Right lung (tissue), 5 donors: Measurements from ENCODE around the gene RPRD1A. TPM values are rescaled to one million over a fixed set of nuclear protein-coding genes. Genes with fewer than 3 reads are reported as not detected.
"Not testable (repeated sequence)": the region's sequence is repeated elsewhere in the genome, so short reads cannot be mapped to it uniquely, and the experiment has no call there.

Experiments
- DNase-seq, 2 donors: peaks; one replicate each; pipeline ENCODE4 v3.0.0-alpha.2; 2013
- polyA plus RNA-seq, 5 donors: library from polyadenylated mRNA; unstranded; fragments of 120-200 nt; gene quantifications; one replicate each; pipeline versions ENCODE4 v1.2.1 to v1.2.3, GENCODE V29; 2013; ENCODE audit warnings: inconsistent platforms in 1 of 5, low replicate concordance in 1 of 5; ENCODE audit not compliant: insufficient read length in 5 of 5, insufficient read depth in 1 of 5

The RPRD1A gene
- polyA plus RNA-seq, 5 donors = 46.3 to 70.2 (median 59.6) TPM

GRCh38 chr18:36034299-36034895 is 33.0 kb downstream of the RPRD1A start:
- no peak for DNase-seq

GRCh38 chr18:36031903-36032302 is 35.5 kb downstream of the RPRD1A start:
- DNase-seq = no peak

DNA sequence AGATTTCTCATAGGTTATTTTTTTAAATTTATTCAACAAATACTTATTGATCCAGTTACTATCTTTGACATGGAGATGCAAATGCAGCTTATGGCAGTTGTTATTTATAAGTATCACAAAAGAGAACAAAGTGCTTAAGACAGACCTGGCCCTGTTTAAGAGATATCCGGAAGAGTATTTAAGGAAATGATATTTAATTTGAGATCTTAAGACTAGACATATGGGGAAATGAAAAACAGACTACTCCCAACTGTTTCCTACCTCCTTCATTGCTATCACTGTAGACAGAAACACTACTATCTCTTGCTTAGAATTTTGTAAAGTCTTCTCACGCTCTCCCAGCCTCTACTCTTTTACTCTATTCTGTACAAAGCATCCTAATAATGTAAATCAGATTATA is 36.0 kb downstream of the RPRD1A start:
- DNase-seq = no peak

DNA sequence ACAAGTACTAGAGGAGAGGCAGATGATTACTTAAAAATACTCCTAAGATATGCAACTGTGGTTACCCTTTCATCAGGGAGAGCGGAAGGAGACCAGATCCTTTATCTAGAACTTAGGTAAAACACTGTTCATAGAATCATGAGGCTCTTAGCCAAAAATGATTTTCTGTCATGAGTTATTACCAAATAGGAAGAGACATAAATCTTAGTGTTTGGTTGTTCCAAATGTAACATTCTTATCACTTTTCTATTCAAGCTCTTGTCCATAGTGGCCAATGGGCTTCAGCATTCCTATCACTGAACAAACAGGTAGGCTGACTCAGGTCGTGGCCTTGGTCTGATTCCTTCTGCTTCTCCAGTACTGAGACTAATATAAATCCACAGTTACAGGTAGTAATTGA is 38.5 kb downstream of the RPRD1A start:
- no peak for DNase-seq

DNA sequence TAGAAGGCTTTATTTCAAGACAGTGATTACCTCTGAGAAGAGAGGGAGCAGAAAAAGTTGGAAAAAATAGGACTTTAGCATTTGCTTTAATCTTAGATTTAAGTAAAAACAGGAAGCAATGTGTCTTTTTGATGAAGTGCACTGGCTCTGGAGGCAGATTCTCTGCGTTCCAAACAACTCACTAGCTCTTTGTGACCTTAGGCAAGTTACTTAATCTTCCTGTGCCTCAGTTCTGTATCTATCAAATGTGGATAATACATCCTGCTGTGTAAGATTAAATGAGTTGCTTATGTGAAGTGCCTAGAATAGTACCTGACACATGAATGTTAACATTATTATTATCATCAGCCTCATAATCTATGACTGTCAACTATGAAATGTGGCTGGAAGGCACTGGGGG is 42.3 kb downstream of the RPRD1A start:
- DNase-seq = peak in 1 of 2 donors; percentile 6

DNA sequence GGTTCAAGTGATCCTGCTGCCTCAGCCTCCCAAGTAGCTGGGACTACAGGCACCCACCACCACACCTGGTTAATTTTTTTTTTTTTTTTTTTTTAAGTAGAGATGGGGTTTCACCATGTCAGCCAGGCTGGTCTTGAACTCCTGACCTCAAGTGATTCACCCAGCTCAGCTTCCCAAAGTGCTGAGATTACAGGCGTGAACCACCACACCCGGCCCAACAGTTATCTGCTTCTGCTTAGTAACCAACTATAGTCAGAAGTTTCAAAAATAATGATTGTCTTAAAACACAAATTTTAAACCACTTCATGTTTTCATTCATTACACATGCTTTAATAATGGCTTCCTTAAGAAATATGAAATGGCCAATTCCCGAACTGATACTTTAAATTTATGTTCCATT is 43.1 kb downstream of the RPRD1A start:
- not testable (repeated sequence) for DNase-seq

- DNase-seq = no peak
These were observed 44.0 kb downstream of the RPRD1A start for GRCh38 chr18:36023336-36023735.

DNA sequence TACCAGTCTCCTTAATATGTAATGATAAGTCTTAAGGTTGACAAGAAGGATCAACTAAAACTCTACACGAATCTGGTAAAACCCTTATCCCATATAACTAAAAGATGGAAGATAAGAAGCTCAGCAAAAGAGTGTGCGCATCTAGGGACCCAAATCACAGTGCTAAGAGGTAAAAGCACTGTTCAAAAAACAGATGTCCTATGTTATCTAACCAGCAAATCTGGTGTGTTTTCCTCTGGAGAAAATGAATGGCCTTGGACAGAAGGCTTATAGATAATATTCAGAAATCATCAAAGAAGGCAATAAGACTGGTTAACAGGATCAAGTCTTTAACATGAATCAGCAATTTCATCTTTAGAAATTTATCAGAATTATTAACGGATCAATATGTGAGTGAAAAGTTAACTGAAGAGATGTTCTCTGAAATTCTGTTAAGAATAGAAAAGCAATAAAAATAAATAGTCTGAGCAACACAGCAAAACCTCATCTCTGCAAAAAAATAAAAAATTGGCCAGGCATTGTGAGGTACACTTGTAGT is 47.1 kb downstream of the RPRD1A start:
- no peak for DNase-seq

DNA sequence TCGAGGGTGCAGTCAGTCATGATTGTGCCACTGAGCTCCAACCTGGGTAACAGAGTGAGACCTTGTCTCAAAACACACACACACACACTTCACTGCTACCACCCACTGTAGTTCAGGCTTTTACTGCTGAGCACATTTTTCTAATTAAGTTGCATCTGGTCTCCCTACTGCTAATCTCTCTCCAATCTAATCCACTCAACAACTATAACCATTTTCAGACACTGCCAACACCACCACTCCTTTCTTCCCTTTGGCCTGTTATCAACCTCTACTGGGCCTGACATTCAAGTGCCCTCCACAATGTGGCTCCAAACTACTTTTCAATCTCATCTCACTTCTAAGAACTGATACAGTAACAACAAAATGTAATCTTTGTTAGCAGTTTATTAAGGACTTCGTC is 50.1 kb downstream of the RPRD1A start:
- no peak for DNase-seq

DNA sequence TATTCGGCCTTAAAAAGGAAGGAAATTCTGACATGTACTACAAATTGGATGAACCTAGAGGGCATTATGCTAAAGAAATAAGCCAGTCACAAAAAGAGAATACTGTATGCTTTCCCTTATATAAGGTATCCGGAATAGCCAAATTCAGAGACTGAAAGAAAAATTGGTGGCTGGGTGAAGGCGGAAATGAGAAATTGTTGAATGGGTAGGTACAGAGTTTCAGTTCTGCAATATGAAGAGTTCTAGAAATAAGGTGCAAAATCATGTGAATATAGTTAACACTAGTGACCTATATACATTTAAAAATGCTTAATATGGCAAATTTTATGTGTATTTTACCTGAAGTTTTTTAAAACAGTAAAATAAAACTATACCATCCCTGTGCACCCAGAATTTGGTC is 51.7 kb downstream of the RPRD1A start:
- DNase-seq = no peak

- no peak for DNase-seq
These were observed 54.5 kb downstream of the RPRD1A start for GRCh38 chr18:36012891-36013290.

DNA sequence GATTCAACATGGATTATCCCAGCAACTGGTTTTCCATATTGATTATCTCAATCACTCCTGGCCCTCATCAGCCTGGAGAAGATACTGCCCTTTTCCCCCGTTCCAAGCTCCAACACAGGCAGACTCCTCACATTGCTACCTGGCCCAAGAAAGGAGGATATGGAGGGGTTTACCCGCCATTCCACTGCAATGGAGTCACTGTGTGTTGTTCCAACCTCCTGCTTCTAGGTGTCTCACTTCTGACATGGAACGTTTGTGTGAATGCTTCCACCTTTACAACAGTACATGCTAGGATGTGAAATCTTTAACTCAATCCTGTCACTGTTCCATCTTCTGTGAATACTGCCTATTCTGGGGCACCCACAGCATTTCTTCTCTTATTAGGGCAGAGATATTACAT is 58.1 kb downstream of the RPRD1A start:
- DNase-seq = no peak

DNA sequence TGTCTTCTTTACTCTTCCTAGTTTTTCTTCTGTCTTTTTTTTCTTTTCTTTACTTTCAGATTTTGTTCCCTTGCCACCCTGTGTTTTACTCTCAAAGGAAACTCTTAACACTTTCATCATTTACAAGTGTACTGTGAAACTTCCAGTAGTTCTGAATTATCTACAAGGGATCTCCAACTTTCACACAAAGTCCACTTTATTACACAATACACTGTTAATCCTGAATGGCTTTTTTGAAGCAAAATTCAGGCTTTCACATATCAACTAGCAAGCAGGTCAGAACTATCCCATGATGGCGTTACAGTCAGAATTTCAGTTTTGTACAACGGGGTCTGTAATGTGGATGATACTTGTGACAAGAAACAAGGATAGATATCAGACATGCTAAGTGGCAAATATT is 60.4 kb downstream of the RPRD1A start:
- DNase-seq = no peak

DNA sequence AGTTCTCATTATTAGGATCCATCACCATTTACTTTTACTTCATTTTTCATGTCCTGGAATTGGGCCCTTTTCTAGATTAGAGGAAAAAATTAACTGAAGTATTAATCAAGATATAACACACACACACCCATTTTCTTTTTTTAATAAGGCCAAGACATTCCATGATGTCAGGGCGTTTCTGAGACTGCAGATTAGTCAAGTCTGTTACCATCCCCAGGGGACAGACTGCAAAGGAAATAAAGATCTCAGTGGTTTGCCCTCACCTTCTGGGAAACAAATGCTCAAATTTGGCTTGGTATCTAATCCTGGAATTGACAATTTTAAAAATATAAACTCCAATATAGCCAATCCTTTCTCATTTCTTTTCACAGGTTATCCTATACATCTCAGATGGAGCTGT is 67.4 kb downstream of the RPRD1A start:
- DNase-seq = no peak

DNA sequence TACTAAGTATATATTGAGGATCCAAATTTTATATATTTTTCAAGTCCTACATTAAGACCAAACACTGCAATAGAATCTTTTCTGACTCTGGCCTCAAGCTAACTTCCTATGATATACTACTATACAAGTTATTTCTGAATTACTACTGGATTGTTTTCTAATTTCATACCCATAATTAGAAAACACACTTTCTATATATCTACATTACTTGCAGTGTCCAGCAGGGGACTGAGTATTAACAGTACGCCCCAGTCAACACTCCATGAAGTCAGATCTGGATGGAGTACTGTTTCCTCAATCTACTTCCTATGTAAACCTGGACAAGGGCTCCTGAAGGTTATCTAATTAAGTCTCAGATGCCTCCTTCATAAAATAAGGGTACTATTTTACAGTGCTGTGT is 68.4 kb downstream of the RPRD1A start:
- no peak for DNase-seq

- no peak for DNase-seq
These were observed 74.3 kb downstream of the RPRD1A start for GRCh38 chr18:35993013-35993412.

- no peak for DNase-seq
These were observed 75.7 kb downstream of the RPRD1A start for GRCh38 chr18:35991696-35992095.

GRCh38 chr18:35983818-35984217 is 83.5 kb downstream of the RPRD1A start:
- no peak for DNase-seq

DNA sequence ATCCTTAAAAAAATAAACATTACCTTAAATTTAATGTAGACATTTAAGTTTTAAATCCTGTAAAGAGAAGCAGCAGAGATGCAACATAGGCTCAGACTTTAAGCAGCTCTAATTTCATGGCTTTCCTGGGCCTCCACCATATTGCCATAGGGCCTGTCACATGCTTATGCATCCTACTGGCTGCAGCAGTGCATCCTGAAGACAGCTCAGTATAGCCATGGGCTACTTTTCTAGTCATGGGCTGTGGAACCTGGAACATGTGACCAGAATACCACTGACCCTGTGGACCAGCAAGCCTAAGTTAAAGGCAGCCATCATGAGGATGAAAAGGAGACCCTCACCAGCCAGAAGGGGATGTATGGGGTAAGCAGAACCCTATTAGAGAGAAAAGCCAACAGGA is 84.2 kb downstream of the RPRD1A start:
- DNase-seq = no peak

DNA sequence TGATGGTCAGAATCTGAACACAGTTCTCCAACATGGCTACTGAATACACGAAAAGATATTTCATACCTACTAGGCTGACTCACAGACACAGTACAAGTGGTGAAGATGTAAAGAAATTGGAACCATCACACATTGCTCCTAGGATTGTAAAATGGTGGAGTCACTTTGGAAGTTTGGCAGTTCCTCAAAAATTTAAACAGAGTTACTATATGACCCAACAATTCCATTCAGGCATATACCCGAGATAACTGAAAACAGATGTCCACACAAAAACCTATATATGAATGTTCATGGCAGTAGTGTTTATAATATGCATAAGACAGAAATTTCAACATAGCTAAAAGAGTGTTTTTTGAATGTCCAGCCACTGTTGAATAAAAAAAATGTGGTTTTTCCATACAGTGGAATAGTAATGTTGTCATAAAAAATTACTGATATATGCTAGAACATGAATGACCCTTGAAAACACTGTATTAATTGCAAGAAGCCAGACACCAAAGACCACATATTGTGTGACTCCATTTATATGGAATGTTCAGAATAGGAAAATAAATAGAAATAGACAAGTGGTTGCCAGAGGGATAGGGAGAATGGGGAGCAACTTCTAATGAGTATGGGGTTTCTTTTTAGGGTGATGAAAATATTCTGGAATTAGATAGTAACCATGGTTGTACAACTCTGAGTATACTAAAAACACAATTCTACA is 84.8 kb downstream of the RPRD1A start:
- DNase-seq = no peak

DNA sequence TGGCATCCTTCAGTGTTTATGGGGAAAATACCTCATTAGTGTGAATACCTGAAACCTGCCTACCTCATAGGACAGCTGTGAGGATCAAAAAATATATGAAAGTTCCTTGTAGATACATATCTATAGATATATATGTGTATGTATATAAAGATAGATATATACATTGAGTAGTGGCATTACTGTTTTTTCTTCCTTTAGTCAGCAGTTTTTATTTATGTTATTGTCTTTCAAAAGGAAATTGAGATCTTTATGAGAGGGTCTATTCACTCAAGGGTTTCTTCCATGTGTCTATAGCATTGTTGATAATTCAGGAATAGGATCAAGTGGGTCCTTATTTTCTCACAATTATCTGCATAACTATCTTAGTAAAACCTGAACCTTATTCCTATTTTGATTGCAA is 88.2 kb downstream of the RPRD1A start:
- no peak for DNase-seq

DNA sequence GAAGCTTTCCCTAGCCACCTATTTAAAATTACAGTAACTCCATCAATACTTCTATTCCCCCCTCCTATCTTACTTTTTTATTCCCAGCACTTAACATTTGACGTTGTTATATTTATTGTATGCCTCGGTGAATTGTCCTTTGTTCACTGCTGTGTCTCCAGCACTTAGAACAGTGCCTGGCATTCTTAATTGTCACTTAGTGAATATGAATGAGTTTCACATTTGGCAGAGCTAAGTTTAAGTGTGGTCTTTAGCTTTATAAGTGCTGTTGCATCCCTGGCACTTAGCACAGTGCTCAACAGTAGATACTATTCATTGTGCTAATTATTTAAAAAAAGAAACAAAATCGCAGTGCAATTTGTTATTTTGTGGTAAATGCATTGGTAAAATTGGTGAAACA is 93.2 kb downstream of the RPRD1A start:
- DNase-seq = no peak

- no peak for DNase-seq
These were observed 93.7 kb downstream of the RPRD1A start for GRCh38 chr18:35973650-35974049.
